GM12878 (cell line): Measurements from ENCODE around the gene PPP1R27. TPM values are rescaled to one million over a fixed set of nuclear protein-coding genes. Genes with fewer than 3 reads are reported as not detected.

ENCODE experiments used
- ATF2 ChIP-seq: IDR thresholded peaks from 2 replicates; pipeline ENCODE4 v1.6.1; 2012; ENCODE audit warnings: low read length, inconsistent platforms
- EP300 ChIP-seq, 2 experiments: fragments of 150-350 bp in 1 of 2; IDR thresholded peaks; 2 replicates each; pipeline ENCODE4 v1.6.1; 2011 to 2012; ENCODE audit warnings: low read depth in 2 of 2, low read length in 2 of 2, borderline replicate concordance in 1 of 2, improper control_type of control experiment in 1 of 2, inconsistent platforms in 1 of 2; ENCODE audit not compliant: control insufficient read depth in 1 of 2
- FOXK2 ChIP-seq: fragments of 450-650 bp; IDR thresholded peaks from 2 replicates; pipeline ENCODE4 v1.6.1; 2017; ENCODE audit warnings: mild to moderate bottlenecking, moderate library complexity
- GATAD2B ChIP-seq: fragments of 450-650 bp; conservative IDR thresholded peaks from 2 replicates; pipeline ENCODE4 v1.6.1; 2017; ENCODE audit warnings: low read depth, mild to moderate bottlenecking, moderate library complexity
- HDAC6 ChIP-seq: fragments of 200-600 bp; sonication (generic); IDR thresholded peaks from one replicate; pipeline ENCODE4 v1.8.0; 2017; ENCODE audit warnings: antibody characterized with exemption; ENCODE audit not compliant: unreplicated experiment
- IKZF1 ChIP-seq: fragments of 450-650 bp; conservative IDR thresholded peaks from 2 replicates; pipeline ENCODE4 v1.6.1; 2017; ENCODE audit warnings: antibody characterized with exemption, mild to moderate bottlenecking
- IRF3 ChIP-seq: fragments of 450-650 bp; IDR thresholded peaks from 2 replicates; pipeline ENCODE4 v1.6.1; 2014; ENCODE audit warnings: mild to moderate bottlenecking
- KAT2A ChIP-seq: conservative IDR thresholded peaks from 2 replicates; pipeline ENCODE4 v1.6.1; 2011; ENCODE audit warnings: low read depth, low read length; ENCODE audit not compliant: control insufficient read depth
- NR2C2 ChIP-seq: IDR thresholded peaks from 2 replicates; pipeline ENCODE4 v1.6.1; 2011; ENCODE audit warnings: borderline replicate concordance, low read depth; ENCODE audit not compliant: control insufficient read depth, insufficient read length
- RCOR1 ChIP-seq: conservative IDR thresholded peaks from 2 replicates; pipeline ENCODE4 v1.6.1; 2012; ENCODE audit warnings: low read depth, low read length, improper control_type of control experiment
- RUNX3 ChIP-seq: IDR thresholded peaks from 2 replicates; pipeline ENCODE4 v1.6.1; 2012; ENCODE audit warnings: low read length, inconsistent platforms
- SIN3A ChIP-seq: IDR thresholded peaks from 2 replicates; pipeline ENCODE4 v1.6.1; 2012; ENCODE audit warnings: low read depth, low read length, improper control_type of control experiment
- SMAD1 ChIP-seq: fragments of 450-650 bp; IDR thresholded peaks from 2 replicates; pipeline ENCODE4 v1.6.1; 2018; ENCODE audit warnings: mild to moderate bottlenecking, low read depth; ENCODE audit not compliant: partially characterized antibody
- SMC3 ChIP-seq: IDR thresholded peaks from 2 replicates; pipeline ENCODE4 v1.6.1; 2011; ENCODE audit warnings: low read length, improper control_type of control experiment, borderline replicate concordance
- SREBF1 ChIP-seq: IDR thresholded peaks from 2 replicates; pipeline ENCODE4 v1.6.1; 2012; ENCODE audit warnings: mild to moderate bottlenecking, low read length
- SUZ12 ChIP-seq: fragments of 200-600 bp; sonication (generic); IDR thresholded peaks from one replicate; pipeline ENCODE4 v1.6.1; 2018; ENCODE audit warnings: antibody characterized with exemption, mild to moderate bottlenecking; ENCODE audit not compliant: unreplicated experiment
- ZNF592 ChIP-seq: fragments of 450-650 bp; IDR thresholded peaks from 2 replicates; pipeline ENCODE4 v1.6.1; 2017; ENCODE audit warnings: mild to moderate bottlenecking, moderate library complexity
- ZNF687 ChIP-seq: fragments of 450-650 bp; IDR thresholded peaks from 2 replicates; pipeline ENCODE4 v1.6.1; 2017; ENCODE audit warnings: mild to moderate bottlenecking, moderate library complexity
- polyA plus RNA-seq, 11 experiments: library from polyadenylated mRNA; depleted of rRNA in 4 of 11; unstranded in 6 of 11; stranded (reverse) in 5 of 11; fragments of >200 nt; fragmentation: Nextera tagmentation in 4 of 11; fragmentation: Illumina TruSeq in 1 of 11; extraction: Ambion mirVana in 4 of 11; extraction: Trizol in 1 of 11; gene quantifications; 1 replicate in 1 of 11; 2 replicates in 10 of 11; pipeline versions ENCODE4 v1.2.1 to v1.2.3, GENCODE V29; 2011 to 2016; ENCODE audit warnings: inconsistent platforms in 2 of 11, missing spikeins in 2 of 11, low read depth in 1 of 11
- total RNA-seq, 4 experiments: library from RNA; depleted of rRNA in 3 of 4; stranded (reverse); fragments of >200 nt in 3 of 4; fragmentation: Illumina TruSeq in 1 of 4; extraction: Trizol in 1 of 4; gene quantifications; 2 replicates each; pipeline versions ENCODE4 v1.2.1 to v1.2.3, GENCODE V29; 2013 to 2021

PPP1R27 gene
- total and polyA plus RNA-seq, 10 of the 15 experiments (the other 5 are each of a cell fraction or from before 2014, with no cell fraction given): 0.17 to 1.6 (median 0.49) TPM; not detected in 3

GRCh38 chr17:81871387-81872230, 36.8 kb upstream of the PPP1R27 start (continued):
- TF ChIP-seq IRF3 (no peak; the same call in 1 of the 2 replicates), IKZF1 (peak; percentile 89), SREBF1 (no peak), SUZ12 (no peak), ZNF687 (peak; percentile 96), RCOR1 (no peak), ATF2 (no peak), EP300 (IDR thresholded peaks at IDR 0.05; ENCODE audit: borderline replicate concordance in 1 of 2, control insufficient read depth in 1 of 2, low read depth in 2 of 2, low read length in 2 of 2) (0 out of 4 replicates have a peak, but pooled peaks of 1 of the 2 experiments have one; percentile 10), NR2C2 (no peak), ZNF592 (peak; percentile 77; the same call in 1 of the 2 replicates), FOXK2 (no peak; the same call in 1 of the 2 replicates), SMAD1 (no peak), KAT2A (no peak), SMC3 (no peak), SIN3A (peak; percentile 0; the same call in 1 of the 2 replicates), GATAD2B (peak; percentile 100), HDAC6 (no peak), RUNX3 (peak; percentile 75)
